Stomach (tissue), 4 donors: ENCODE results near the gene S100A2.

Experiments used
- EP300 ChIP-seq: sonication (generic); formaldehyde crosslinking; IDR thresholded peaks from one replicate; pipeline ENCODE4 v1.6.1; 2017; ENCODE audit warnings: antibody characterized with exemption
- POLR2A ChIP-seq, 4 donors: fragments of 450-650 bp; IDR thresholded peaks; one replicate each; pipeline ENCODE4 v1.6.1; 2016; ENCODE audit warnings: antibody characterized with exemption in 4 of 4, control low read depth in 2 of 4, mild to moderate bottlenecking in 1 of 4, moderate library complexity in 1 of 4
- TF ChIP-seq, protein P1 (sequence below), 7 experiments: fragments of 450-650 bp in 4 of 7; fragments of 200-600 bp in 3 of 7; sonication (generic) in 3 of 7; IDR thresholded peaks; one replicate each; pipeline ENCODE4 v1.5.1; 2016 to 2019; ENCODE audit warnings: antibody characterized with exemption in 7 of 7, control low read depth in 2 of 7, mild to moderate bottlenecking in 1 of 7

DNA sequence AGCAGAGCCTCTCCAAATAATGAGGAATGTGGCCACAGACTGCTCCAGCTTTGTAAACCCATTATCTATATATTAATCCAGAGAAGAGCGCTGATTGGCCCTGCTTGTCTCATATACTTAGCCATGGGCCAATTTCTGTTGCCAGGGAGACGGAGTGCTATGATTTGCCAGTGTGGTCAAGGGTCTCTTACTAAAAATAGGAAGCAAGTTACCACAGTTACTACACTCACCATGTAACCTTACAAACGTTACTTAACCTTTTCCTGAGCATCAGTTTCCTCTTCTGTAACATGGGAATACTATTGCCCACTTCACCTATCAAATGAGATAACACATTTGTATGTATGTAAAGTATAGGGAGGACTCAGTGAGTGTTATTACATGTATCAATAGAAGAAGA lies 7.7 kb upstream of the S100A2 start:
- TF ChIP-seq EP300 (no peak), POLR2A (IDR thresholded peaks at IDR 0.05) (no peak)
- TF ChIP-seq, protein P1, sequence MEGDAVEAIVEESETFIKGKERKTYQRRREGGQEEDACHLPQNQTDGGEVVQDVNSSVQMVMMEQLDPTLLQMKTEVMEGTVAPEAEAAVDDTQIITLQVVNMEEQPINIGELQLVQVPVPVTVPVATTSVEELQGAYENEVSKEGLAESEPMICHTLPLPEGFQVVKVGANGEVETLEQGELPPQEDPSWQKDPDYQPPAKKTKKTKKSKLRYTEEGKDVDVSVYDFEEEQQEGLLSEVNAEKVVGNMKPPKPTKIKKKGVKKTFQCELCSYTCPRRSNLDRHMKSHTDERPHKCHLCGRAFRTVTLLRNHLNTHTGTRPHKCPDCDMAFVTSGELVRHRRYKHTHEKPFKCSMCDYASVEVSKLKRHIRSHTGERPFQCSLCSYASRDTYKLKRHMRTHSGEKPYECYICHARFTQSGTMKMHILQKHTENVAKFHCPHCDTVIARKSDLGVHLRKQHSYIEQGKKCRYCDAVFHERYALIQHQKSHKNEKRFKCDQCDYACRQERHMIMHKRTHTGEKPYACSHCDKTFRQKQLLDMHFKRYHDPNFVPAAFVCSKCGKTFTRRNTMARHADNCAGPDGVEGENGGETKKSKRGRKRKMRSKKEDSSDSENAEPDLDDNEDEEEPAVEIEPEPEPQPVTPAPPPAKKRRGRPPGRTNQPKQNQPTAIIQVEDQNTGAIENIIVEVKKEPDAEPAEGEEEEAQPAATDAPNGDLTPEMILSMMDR (IDR thresholded peaks at IDR 0.05) = no peak
